SIG-M5 (cell line): ENCODE measurements around the gene BCAS4.

Experiments used
- DNase-seq: peaks from one replicate; lab custom pipeline; 2025; lab: John Stamatoyannopoulos, UW

The BCAS4 gene

DNA sequence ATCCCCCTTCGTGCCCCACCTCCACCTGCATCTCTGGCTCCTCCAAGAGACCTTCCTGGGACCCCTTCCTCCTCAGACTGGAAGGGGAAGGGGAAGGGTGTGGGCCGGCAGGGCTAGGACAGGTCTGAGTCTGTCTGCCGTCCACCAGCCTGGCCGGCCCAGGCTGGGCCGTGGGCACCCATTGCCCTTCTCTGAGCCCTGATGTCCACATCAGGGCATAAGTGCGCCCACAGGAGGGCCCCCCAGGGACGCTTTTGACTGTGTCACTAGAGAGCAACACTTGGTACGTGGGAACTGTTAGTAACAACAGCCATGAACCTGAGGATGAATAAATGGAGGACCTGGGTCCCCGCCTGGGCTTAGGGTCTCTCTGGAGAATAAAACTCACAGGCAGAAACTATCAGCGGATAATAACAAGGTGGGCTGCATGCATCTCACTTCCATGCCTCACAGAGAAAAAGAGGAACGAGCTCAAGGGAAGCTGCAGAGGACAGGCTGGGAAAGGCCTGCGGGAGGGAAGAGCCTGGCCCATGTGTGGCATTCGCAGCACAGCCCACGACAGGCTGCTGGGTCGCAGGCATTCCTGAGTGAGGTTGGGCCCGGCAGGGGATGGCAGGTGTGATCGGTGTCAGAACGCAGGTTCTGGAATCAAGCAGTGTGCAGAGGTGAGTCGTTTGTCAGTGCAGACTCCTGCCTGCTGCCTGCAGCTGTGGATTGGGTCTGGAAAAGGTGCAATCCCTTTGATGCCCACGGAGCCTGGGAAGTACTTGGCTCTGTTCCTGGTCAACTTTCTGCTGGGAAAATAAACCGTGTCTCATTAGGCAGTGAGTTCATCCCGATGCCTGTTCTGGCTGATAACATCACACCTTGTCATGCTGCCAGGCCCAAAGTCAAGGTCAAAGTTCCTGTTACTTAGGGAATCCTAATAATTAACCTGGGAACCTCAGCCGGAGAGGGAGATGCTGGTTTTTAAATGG is 60.9 kb downstream of the BCAS4 start:
- no peak for DNase-seq

DNA sequence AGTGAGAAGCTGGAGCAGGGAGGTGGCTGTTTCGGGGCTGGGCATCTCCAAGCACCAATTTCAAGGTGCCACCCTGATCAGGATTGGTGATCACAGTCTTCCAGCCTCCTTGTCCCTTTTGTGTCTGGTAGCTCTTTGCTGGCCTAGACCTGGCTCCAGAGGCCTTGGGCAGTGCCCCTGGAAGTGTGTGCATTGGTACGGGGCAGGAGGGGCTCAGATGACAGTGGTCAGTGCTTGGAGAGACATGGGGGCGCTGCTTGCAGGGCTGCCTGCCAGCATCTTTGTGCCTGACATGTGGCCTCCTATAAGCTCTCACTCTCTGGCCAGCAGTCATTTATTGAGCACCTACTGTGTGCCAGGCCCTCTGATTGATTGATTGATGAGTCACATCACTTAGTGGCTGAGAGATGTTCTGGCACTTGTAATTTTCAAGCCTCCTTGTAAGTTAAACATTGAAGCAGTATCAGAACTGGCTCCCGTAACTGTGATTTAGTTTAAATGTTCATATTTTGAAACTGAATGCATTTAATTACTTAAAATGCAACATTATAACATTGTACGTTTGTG is 61.7 kb downstream of the BCAS4 start:
- no peak for DNase-seq

DNA sequence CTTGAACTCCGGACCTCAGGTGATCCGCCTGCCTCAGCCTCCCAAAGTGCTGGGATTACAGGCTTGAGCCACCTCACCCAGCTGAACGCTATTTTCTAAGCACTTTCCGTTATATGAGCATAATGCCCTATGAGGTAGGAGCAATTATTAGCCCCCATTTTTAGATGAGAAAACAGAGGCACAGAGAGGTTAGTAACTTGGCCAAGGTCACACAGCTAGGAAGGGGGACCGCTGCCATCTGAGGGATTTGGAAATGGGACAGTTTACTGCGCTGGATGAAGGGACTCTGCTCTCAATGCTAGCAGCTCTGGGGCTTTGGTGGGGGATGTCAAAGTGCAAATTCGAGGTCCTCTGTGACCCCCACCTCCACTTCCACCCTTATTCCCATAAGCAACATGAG is 62.5 kb downstream of the BCAS4 start:
- no peak for DNase-seq

DNA sequence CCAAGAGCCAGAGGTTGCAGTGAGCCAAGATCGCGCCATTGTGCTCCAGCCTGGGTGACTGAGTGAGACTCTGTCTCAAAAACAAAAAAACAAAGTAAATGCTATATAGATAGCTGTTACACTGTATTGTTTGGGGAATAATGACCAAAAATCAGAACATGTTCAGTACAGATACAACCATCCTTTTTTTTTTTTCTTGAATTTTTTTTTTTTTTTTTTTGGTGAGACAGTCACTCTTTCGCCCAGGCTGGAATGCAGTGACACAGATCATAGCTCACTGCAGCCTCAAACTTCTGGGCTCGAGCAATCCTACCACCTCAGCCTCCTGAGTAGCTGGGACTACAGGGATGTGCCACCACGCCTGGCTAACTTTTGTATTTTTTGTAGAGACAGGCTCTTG is 63.7 kb downstream of the BCAS4 start:
- DNase-seq, result no peak

DNA sequence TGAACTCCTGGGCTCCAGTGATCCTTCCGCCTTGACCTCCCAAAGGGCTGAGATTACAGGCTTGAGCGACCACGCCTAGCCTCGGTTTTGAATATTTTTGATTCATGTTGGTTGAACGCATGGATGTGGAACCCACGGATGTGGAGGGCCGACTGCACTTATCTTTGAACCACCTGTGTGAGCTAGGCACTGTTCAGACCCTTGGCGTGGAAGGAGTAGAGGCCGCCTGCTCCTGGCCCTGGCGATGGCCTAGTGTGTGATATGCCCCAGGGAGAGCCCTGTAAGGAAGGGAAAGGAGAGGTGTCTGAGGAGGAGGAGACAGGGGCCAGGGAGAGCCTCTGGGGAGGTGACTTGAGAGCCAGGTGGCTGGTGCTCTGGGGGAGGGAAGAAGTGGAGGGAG is 64.3 kb downstream of the BCAS4 start:
- no peak for DNase-seq

DNA sequence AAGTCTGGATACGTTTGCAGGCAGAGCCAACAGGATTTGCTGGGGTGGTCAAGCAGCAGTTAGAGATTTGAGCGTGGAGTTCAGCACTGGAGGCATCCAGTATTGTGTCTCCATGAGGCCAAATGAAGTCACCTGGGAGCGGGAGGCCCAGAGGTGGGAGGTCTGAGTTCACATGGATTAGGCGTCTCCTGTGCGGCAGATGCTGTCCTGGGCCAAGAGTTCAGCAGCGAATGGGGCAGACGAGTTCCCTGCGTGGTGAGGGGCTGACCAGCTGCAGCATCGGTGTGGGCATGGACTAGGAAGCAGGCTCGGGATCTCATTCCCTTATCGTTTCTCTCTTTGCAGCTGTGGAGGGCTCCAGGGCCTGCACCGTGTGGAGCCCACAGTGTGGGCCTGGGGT is 66.2 kb downstream of the BCAS4 start:
- DNase-seq, result no peak

DNA sequence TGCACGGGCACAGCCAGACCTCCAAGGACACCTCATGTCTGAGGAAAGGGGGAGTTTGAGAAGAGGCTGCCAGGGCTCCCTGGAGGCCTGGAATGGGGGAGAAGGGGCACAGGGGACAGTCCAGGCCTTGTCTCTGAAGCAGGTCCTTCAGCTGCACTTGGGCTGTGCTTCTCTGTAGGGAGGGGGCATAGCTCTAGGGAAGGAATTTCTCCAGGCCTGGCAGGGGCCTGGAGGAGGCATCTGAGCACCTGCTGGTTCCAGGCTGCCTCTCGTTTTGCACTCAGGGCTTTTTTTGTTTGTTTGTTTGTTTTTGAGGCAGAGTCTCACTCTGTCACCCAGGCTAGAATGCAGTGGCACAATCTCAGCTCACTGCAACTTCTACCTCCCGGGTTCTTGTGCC is 67.7 kb downstream of the BCAS4 start:
- no peak for DNase-seq

DNA sequence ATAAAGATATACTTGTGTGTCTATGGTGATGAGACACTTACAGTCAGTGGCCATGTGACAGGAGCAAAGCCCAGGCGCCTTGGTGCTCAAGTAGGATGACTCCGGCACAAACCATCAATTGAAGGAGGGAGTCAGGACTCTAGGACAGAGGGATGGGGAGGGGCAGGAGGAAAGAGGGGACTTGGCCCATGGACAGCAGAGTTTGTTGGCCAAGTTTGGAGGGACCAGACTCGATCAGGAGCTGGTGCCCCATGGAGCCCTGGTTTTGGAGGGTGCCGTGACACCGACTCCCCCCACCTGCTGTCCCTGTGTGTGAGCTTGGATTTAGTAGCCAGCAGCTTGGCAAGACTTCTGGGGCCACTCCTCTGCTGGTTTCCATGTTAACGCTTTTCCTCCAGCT is 70.3 kb downstream of the BCAS4 start:
- DNase-seq, result no peak

DNA sequence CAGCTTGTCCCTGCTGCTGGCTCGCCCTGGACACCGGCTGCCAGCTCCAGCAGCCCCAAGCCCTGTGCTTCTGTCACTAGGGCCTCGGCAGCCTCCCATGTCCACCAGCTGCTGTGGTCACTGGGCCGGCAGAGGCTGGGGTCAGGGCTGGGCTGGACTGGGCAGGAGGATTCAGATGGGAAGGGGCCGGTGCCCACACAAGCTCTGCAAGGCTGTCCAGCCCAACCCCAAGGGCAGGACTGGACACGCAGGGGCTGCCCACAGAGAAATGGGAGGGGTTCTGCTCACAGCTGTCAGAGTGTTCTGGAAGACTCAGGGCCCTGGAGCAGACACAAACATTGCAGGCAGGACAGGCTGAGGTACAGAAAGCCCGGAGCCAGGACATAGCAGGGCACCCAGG is 70.7 kb downstream of the BCAS4 start:
- DNase-seq, result no peak

DNA sequence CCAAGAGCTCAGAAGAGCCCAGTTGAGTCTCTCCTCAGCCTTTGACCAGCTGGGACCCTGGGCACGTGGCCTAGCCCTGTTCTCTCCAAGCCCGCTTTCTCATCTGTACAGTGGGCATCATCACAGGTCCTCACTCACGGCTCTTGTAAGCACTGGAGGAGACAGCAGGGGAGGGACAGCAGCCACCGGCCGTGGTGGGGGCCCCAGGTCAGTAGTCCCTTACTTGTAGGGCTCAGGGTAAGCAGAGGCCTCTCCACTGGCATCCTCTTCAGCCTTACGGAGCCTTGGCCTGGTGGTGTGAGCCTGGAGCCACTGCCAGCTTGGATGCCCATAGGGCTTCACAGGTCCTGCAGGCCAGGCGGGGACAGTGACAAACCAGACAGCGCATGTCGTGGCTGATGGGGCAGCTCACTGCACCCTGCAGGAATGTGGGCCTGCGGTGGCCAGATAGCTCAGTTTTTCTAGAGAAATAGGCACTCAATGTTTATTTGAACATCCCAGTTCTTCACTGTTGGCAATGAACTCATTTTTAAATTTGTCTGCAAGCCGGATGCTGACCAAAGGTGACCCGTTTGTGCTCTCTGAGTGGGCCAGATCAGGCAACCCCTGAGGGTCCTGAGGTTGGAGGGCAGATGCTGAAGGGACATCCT is 71.3 kb downstream of the BCAS4 start:
- no peak for DNase-seq

DNA sequence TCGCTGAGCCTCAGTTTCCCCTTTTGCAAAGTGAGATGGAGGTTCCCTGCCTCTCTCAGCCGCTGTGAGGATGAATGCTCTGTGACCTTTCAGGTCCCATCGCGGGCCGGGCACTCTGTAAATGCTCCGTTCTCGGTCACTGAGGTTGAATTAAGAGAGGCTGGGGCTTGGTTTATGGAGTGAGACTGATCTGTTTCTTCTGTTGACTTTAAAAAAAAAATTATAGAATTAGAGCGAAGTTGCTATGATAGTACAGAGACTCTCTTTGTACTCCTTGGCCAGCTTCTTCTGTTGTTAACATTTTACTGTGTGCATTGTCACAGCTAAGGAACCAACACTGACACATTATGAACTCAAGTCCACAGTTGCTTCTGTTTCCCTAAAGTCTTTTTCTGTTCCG is 72.0 kb downstream of the BCAS4 start:
- no peak for DNase-seq

DNA sequence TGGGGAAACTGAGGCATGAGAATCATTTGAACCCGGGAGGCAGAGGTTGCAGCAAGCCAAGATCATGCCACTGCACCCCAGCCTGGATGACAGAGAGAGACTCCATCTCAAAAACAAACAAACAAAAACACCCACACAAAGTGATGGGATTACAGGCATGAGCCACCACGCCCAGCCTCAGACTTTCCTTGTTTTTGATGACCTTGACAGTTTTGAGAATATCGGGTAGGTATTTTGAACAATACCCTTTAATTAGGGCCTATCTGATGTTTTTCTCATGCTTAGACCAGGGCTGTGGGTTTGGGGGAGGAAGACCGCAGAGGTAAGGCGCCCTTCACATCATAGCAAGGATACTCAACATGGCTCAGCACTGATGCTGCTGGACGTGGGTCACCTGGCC is 72.9 kb downstream of the BCAS4 start:
- no peak for DNase-seq

DNA sequence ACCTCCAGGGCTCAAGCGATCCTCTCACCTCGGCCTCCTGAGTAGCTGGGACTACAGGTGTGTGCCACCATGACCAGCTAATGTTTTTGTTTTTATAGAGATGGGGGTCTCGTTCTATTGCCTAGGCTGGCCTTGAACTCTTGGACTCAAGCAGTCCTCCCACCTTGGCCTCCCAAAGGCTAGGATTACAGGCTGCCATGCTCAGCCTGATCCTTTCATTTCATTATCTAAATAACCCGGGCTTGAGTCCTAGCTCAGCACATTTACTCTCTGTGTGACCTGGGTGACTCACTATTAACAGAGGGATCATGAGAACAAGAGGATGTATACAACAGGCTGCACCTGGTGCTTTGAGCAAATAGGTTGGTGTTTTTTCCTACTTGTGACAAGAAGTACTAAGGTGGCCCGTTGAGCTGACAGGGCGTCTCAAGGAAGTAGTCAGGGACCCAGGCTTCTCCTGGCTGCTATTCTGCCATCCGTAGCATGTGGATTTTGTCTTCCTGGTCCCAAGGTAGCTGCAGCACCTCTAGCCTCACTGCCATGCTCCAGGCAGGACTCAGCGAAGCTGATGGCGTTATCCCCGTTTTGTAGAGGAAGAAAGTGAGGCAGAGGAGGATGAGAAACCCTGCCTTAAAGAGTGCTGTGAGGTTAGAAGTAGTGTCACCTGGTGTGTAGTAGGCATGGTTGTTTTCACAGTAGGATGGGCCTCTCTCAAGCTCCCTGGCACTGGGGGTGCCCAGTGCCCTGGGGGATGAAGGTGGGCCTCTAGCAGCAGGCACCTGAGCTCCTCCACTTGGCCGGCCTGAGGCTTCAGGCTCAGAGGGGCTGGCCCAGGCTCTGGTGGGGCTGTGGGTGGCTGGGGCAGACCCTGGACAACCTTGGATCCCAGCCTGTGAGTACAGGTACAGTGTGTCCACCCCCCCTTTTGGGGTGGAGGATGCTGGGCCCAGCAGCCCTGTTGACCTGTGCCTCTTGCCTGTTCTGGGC is 73.9 kb downstream of the BCAS4 start:
- no peak for DNase-seq

DNA sequence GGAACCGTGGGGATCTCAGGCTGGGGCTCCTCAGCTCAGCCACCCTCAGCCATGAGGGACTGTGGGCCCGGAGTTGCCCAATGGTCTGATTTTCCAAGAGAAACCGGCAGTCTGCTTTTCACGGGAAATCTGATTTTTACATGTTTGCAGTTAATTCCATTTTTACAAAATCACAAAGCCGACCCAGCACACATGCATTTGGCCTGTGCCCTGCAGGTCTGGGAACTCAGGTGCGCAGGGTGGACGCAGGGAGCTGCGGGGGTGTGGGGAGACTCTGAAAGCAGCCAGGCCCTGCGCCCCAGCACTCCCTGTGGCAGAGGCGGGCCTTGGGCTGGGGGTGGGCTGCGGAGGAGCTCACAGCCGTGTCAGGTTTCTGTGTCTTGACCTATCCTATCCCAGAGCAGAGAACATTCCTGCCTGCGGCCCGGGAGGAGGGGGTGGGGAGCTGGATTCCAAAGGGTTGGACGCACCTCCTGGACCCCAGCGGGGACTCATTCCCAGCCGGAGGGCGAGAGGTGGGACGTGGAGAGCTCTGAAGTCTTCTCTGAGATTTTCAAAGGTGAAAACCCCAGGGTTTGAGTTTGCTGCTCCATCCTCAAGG is 75.8 kb downstream of the BCAS4 start:
- no peak for DNase-seq

DNA sequence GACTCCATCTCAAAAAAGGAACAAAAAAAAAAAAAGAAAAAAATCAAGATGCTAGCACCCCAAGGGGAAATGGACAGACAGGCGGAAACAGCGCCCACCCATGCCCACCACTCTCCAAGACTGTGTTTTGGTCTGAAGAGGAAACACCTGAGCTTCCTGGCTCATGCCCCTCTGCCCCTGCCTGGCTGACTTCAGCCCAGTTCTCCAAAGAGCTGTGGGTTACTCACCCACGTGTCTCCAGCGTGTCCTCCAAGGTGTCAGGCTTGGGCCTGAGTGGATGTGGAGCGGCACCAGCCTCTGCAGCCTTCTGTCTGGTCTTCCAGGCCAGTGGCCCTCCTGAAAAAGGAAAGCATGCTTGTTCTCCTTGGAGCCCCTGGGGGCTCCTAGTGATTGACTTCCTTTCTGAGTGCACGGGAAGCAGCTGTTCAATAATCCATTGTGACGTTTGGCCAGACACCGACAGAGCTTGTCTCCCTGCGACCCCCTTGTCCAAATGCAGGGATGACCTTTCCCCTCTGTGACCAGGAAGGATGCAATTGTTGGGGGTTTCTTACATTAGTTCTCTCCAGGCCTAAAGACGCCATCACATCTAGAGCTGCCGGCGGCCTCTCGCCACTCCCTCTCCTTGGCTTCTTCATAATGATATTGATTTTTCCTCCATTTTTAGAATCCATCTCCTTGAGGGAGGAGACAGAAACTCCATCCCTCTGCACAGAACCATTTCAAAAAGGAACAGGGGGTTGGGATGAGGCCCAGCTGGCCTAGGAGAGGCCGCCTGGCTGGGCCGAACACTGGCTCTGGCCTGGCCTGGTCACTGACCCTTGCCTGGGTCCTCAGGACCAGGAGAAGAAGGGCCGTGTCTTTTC is 77.9 kb downstream of the BCAS4 start:
- DNase-seq, result no peak

DNA sequence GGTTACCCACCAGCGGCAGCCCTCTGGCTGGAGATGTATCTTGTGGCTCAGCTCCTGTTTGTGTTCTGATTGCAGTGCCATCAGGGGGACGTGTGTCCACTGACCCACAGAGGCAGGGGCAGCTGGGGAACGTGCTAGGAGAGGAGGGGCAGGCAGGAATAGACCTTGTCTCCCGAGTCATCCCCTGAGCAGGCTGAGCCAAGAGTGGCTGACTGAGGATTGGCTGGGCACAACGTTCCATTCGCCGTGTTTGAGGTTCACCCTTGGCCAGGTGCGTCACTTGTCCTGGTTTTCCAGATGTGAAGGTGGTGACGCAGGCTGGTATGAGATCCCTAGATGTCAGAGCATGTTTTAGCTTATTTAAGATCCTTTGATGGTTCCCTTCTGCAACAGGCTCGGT is 78.7 kb downstream of the BCAS4 start:
- no peak for DNase-seq

DNA sequence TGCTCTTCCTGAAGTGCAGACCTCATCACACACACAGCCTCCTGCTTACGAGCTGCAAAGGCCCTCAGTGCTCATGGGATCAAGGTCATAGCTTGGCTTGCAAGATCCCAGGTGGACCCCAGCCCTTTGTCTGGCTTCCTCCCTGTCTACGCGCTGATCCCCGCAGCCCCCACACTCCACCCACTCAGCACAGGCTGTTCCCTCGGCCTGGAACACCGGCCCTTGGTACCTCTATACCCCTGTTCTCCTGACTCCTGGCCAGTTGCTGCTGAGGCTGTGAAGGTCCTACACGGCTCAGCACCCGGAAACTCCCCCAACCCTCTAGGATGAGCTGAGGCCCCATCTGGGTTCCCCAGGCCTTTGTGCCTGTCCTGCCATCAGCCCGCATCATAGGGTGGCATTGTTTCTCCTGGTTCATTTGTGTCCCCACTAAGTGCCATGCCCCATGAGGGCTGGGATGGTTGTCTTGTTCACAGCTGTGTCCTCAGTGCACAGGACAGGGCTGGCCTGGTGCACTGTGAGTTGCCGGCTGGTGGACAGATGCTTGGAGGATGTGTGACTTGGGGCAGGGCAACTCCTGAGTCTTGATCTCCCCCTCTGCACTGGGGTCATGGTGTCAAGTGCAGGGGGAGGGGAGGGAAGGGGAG is 79.4 kb downstream of the BCAS4 start:
- DNase-seq, result no peak

DNA sequence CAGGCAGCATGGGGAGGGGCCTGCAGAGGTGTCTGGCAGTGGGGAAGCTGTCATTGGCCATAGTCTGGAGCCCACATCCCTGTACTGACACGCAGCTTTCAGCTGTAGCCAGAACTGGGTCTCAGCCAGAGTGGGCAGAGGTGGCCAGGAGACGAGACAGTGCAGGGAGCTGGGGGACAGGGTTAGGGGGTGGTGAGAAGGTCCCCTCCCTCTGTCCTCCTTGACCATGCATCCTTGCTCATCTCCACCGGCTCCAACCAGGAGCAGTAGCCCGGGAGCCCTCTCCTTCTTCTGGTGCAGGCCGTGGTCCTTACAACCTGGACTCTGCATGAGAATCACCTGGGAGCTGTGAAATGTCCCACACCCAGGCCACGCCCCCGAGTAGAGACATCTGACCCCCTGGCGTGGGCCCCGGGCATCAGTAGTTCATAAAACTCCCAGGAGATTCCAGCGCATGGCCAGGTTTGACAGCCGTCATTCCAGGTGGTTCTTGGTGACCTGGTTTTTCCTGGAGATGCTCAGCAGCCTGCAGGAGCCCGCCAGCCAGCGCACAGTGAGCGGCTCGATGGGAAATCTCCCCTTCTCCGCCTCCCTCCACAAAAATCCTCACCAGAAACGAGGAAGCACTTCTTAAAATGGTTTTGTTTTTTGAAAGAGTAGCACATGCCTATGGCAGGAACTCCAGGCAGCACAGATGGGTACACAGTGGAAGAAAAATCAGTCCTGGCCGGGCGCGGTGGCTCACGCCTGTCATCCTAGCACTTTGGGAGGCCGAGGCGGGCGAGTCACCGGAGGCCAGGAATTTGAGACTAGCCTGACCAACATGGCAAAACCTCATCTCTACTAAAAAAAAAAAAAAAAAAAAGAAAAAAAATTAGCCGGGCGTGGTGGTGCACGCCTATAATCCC is 80.2 kb downstream of the BCAS4 start:
- no peak for DNase-seq
